CD14-positive monocyte (primary cell): ENCODE data around the gene ACTBL2. TPM values are rescaled to one million over a fixed set of nuclear protein-coding genes. Genes with fewer than 3 reads are reported as not detected.

Source experiments
- DNase-seq, 3 donors: peaks; one replicate each; pipeline ENCODE4 v3.0.0-alpha.2; 2011 to 2022
- H2AFZ ChIP-seq: 2 replicates; pipeline ENCODE4 v1.6.0; 2012; ENCODE audit warnings: mild to moderate bottlenecking, low read depth, low read length, inconsistent platforms; ENCODE audit not compliant: insufficient read depth, poor library complexity, severe bottlenecking
- H3K27ac ChIP-seq, 2 donors: 1 replicate in 1 of 2; 2 replicates in 1 of 2; pipeline ENCODE4 v1.5.1; 2012 to 2013; ENCODE audit warnings: low read length in 2 of 2, control low read depth in 1 of 2, inconsistent platforms in 1 of 2, low read depth in 1 of 2, mild to moderate bottlenecking in 1 of 2
- H3K27me3 ChIP-seq, 2 donors: one replicate each; pipeline versions ENCODE4 v1.6.0 to v1.6.1; 2011 to 2013; ENCODE audit warnings: low read length in 2 of 2; ENCODE audit not compliant: control insufficient read depth in 2 of 2, insufficient read depth in 2 of 2
- H3K36me3 ChIP-seq, 2 donors: replicated peaks in 1 of 2; 1 replicate in 1 of 2; 2 replicates in 1 of 2; pipeline versions ENCODE4 v1.5.1 to v1.6.1; 2012 to 2013; ENCODE audit warnings: low read length in 2 of 2, control low read depth in 1 of 2, inconsistent platforms in 1 of 2, mild to moderate bottlenecking in 1 of 2; ENCODE audit not compliant: insufficient read depth in 2 of 2, control insufficient read depth in 1 of 2
- H3K4me1 ChIP-seq, 2 donors: 1 replicate in 1 of 2; 2 replicates in 1 of 2; pipeline versions ENCODE4 v1.5.1 to v1.6.1; 2012 to 2013; ENCODE audit warnings: low read length in 2 of 2, control low read depth in 1 of 2, inconsistent platforms in 1 of 2, mild to moderate bottlenecking in 1 of 2, moderate library complexity in 1 of 2; ENCODE audit not compliant: insufficient read depth in 2 of 2, control insufficient read depth in 1 of 2
- H3K4me2 ChIP-seq: replicated peaks from 2 replicates; pipeline ENCODE3; 2012; ENCODE audit warnings: low read length, moderate library complexity, mild to moderate bottlenecking; ENCODE audit not compliant: poor library complexity, severe bottlenecking; ENCODE audit errors: extremely low read depth
- H3K4me3 ChIP-seq, 3 experiments: fragments of 200-600 bp in 1 of 3; sonication (generic) in 1 of 3; replicated peaks in 1 of 3; 1 replicate in 2 of 3; 2 replicates in 1 of 3; pipeline ENCODE4 v1.5.1; 2011 to 2013; ENCODE audit warnings: low read length in 3 of 3, mild to moderate bottlenecking in 3 of 3, control low read depth in 2 of 3, low read depth in 2 of 3, inconsistent platforms in 1 of 3, moderate library complexity in 1 of 3
- H3K79me2 ChIP-seq: 2 replicates; pipeline ENCODE4 v1.6.0; 2012; ENCODE audit warnings: mild to moderate bottlenecking, control low read depth, inconsistent platforms, low read length, moderate library complexity; ENCODE audit not compliant: insufficient read depth
- H3K9ac ChIP-seq: 2 replicates; pipeline ENCODE4 v1.6.0; 2017; ENCODE audit warnings: low read length, mild to moderate bottlenecking; ENCODE audit not compliant: insufficient read depth, poor library complexity, severe bottlenecking
- H3K9me3 ChIP-seq, 2 donors: replicated peaks in 1 of 2; 1 replicate in 1 of 2; 2 replicates in 1 of 2; pipeline versions ENCODE4 v1.5.1 to v1.6.1; 2012 to 2013; ENCODE audit warnings: low read length in 2 of 2, control low read depth in 1 of 2; ENCODE audit not compliant: control insufficient read depth in 1 of 2, insufficient read depth in 1 of 2
- H4K20me1 ChIP-seq: 2 replicates; pipeline ENCODE4 v1.6.0; 2012; ENCODE audit warnings: mild to moderate bottlenecking, low read length, control low read depth, moderate library complexity; ENCODE audit not compliant: insufficient read depth
- H3K27ac Mint-ChIP-seq, 7 donors: one replicate each; pipeline ENCODE4 v1.8.0; 2020; ENCODE audit warnings: mild to moderate bottlenecking in 7 of 7, mixed read lengths in 7 of 7, moderate library complexity in 6 of 7, inconsistent platforms in 2 of 7
- H3K27me3 Mint-ChIP-seq, 3 donors: one replicate each; pipeline ENCODE4 v1.8.0; 2021 to 2022; ENCODE audit warnings: low read depth in 3 of 3, mild to moderate bottlenecking in 3 of 3, mixed read lengths in 3 of 3, moderate library complexity in 3 of 3, inconsistent platforms in 1 of 3
- H3K36me3 Mint-ChIP-seq, 2 donors: one replicate each; pipeline ENCODE4 v1.8.0; 2020; ENCODE audit warnings: mixed read lengths in 2 of 2, inconsistent platforms in 1 of 2, mild to moderate bottlenecking in 1 of 2
- H3K4me1 Mint-ChIP-seq: one replicate; pipeline ENCODE4 v1.8.0; 2020; ENCODE audit warnings: mild to moderate bottlenecking, mixed read lengths
- H3K4me3 Mint-ChIP-seq, 2 donors: one replicate each; pipeline ENCODE4 v1.8.0; 2020; ENCODE audit warnings: mild to moderate bottlenecking in 2 of 2, mixed read lengths in 2 of 2, moderate library complexity in 1 of 2
- H3K9me3 Mint-ChIP-seq, 7 donors: one replicate each; pipeline ENCODE4 v1.8.0; 2020 to 2022; ENCODE audit warnings: mixed read lengths in 7 of 7, mild to moderate bottlenecking in 6 of 7, moderate library complexity in 6 of 7, inconsistent platforms in 2 of 7
- CTCF ChIP-seq: fragments of 200-600 bp; IDR thresholded peaks from one replicate; pipeline ENCODE4 v1.8.0; 2022; ENCODE audit warnings: antibody characterized with exemption, mild to moderate bottlenecking
- WGBS: methylation state at CpG from one replicate; pipeline ENCODE4 v1.1.5; 2013; ENCODE audit warnings: missing lambda C conversion rate; ENCODE audit not compliant: insufficient coverage; 5-methylcytosine and 5-hydroxymethylcytosine counted together
- intact Hi-C, 2 donors: fragments of 100-400 bp; cut with micrococcal nuclease; formaldehyde crosslinking; loops; one replicate each; pipeline versions ENCODE4 v1.15.0 to v1.15.1; 2023
- polyA plus RNA-seq, 3 donors: library from polyadenylated mRNA; depleted of rRNA in 1 of 3; unstranded in 2 of 3; stranded (reverse) in 1 of 3; fragments of 300-500 nt in 2 of 3; fragments of >200 nt in 1 of 3; fragmentation: Illumina TruSeq in 2 of 3; gene quantifications; 1 replicate in 2 of 3; 2 replicates in 1 of 3; pipeline ENCODE4 v1.2.3, GENCODE V29; 2012 to 2021

Gene ACTBL2
- polyA plus RNA-seq, 3 donors = not detected

GRCh38 chr5:57511321-57511720 is 28.7 kb upstream of the ACTBL2 start:
- no peak overlapping the region for H3K4me3 ChIP-seq
- no peaks in the 10 kb centered on the region for H3K4me1 ChIP-seq
- Mint-ChIP-seq H3K27ac (no peak overlapping the region), H3K4me3 (no peak overlapping the region), H3K36me3 (no peaks in the 10 kb centered on the region), H3K27me3 (peaks cover 0 to 3% (median 2%) of the 10 kb centered on the region in 3 donors), H3K9me3 (peaks cover 0 to 2% (median 0%) of the 10 kb centered on the region in 7 donors), H3K4me1 (no peaks in the 10 kb centered on the region)
- no peaks in the 10 kb centered on the region for H3K79me2 ChIP-seq
- no peak overlapping the region for H2AFZ ChIP-seq
- no peaks in the 10 kb centered on the region for H4K20me1 ChIP-seq
- no peak overlapping the region for H3K4me2 ChIP-seq
- intact Hi-C loops = no loop called here
- no peaks in the 10 kb centered on the region for H3K36me3 ChIP-seq
- no peaks in the 10 kb centered on the region for H3K9me3 ChIP-seq
- WGBS = no CpG with 5 or more reads among the region's 1 CpG
- H3K9ac ChIP-seq = no peak overlapping the region
- no peak overlapping the region for H3K27ac ChIP-seq
- no peak for TF ChIP-seq CTCF
- no peaks in the 10 kb centered on the region for H3K27me3 ChIP-seq
- no peak for DNase-seq

- no peak overlapping the region for H3K27ac Mint-ChIP-seq
- Histone ChIP-seq H3K36me3 (no peaks in the 10 kb centered on the region), H3K4me1 (no peaks in the 10 kb centered on the region), H3K79me2 (no peaks in the 10 kb centered on the region), H2AFZ (no peak overlapping the region), H3K9me3 (no peaks in the 10 kb centered on the region), H3K4me3 (no peak overlapping the region), H3K9ac (no peak overlapping the region), H3K27ac (no peak overlapping the region), H3K27me3 (no peaks in the 10 kb centered on the region), H4K20me1 (no peaks in the 10 kb centered on the region), H3K4me2 (no peak overlapping the region)
- 87% methylated on average over 3 of the region's 3 CpGs for WGBS
- intact Hi-C loops = no loop called here
- no peak for DNase-seq
- H3K36me3 Mint-ChIP-seq = no peaks in the 10 kb centered on the region
- H3K9me3 Mint-ChIP-seq = no peaks in the 10 kb centered on the region
- H3K4me3 Mint-ChIP-seq = no peak overlapping the region
- no peaks in the 10 kb centered on the region for H3K27me3 Mint-ChIP-seq
- TF ChIP-seq CTCF = no peak
- H3K4me1 Mint-ChIP-seq = no peaks in the 10 kb centered on the region
These were observed 27.1 kb upstream of the ACTBL2 start for GRCh38 chr5:57509501-57510260.
